Stimulated activated CD8-positive, alpha-beta memory T cell treated with anti-CD3 and anti-CD28 coated beads, Interleukin-7, amount 100 ng/mL, for 1 hour (primary cell): ENCODE results near the gene RER1.

ENCODE experiments used
- DNase-seq, 2 donors: peaks; one replicate each; pipeline ENCODE4 v3.0.0-alpha.2; 2020; ENCODE audit warnings: low read depth in 2 of 2

Gene RER1

DNA sequence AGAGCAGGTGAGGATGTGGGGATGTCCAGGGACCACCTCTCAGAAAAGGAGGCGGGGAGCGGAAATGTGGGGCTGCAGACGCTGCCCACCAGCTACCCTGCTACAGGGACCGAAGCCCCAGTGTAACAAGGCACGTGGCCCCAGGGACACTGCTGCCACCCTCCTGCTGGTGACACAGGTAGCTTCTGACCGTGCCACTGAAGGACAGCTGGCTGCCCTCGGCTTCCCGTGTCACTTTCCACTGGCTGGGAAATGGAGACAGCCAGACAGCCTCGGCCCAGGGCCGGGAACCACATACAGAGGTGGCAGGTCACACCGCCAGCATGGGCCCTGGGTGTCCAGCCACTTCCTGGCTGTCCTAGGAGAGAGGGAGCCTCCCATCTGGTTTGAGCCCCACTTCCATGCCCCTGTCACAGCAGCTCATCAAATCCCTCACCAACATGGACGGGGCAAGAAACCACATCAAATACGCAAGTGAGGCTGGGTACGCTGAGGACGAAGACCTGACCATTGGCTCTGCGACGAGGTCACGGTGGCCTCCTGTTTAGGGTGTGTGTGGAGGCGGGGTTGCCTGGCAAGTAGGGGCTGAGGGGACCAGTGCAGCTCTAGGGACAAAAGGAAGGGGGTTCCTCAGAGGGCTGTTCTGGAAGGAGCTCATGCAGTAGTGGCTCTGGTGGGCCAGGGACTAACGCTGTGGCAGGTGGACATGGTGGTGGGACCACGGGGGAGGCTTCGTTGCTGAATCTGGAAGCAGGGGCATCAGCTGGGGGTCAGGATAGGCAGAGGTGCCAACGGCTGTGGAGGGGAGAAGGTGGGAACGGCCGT is 15.7 kb downstream of the RER1 start:
- no peak for DNase-seq

DNA sequence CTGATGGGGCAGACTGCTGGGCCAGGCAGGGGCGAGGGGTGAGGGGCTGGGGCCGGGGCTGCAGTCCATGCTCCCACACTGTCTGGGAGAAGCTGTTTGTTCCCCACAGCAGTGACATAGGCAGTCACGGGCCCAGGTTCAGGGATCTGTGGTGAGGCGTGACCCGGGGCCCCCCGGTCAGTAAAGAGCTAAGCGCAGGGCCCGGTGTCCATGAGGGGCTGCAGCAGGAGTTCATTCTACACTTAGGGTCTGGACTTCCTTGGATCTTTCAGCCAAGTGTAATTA is 16.3 kb downstream of the RER1 start:
- DNase-seq, result no peak

DNA sequence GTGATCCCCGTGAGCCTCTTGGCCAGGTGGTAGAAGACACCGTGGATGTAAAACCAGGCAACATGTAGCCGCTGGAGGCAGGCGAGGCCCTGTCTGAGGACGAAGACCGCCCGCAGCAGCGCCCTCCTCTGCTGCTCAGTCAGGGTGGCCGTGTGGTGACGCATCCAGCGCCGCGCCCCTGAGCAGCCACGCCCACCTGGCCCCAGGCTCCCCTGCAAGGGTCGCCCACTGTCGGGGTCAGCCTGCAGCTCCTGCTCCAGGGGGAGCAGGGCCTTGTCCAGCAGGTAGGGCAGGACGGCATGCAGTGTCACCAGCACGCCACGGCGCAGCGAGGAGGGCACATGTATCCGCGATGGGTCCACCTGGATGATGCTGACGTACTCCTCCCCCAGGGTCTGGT is 16.8 kb downstream of the RER1 start:
- no peak for DNase-seq

DNA sequence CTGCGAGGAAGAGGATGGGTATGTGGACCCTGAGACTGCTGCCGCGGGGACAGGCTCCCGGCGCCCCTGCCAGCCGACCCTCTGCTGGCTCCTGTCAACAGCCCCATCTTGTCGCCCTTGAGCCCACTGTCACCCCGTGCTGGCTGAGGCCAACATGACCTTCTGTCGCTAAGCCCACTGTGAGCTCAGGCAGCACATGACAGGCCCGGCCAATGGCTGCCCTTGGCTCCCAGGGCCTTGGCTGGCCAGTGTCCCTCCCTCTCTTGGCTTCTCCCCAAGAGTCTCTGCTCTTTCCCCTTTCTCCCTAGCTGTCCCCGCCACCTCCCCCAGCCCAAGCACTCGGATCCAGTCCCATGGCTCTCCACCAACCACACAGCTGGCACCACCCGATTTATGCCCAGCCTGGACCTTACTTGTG is 17.2 kb downstream of the RER1 start:
- DNase-seq, result no peak

DNA sequence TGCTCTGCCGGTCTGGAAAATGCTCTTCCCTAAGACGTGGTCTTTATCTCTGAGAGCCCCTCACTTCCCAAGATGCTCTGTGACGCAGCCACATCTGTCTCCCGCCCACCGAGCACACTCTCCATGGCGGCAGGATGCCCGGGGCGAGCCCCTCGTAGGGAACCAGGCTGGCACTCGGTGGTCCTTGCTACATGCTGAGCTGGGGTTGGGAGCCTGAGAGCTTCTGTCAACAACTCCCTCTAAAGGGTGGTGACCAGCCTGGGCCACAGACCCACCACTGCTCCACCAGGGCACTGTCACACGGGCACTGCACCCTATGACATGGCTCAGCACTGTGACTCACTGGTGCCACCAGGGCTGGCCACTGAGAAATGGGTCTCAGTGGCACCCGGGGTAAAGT is 18.1 kb downstream of the RER1 start:
- no peak for DNase-seq

DNA sequence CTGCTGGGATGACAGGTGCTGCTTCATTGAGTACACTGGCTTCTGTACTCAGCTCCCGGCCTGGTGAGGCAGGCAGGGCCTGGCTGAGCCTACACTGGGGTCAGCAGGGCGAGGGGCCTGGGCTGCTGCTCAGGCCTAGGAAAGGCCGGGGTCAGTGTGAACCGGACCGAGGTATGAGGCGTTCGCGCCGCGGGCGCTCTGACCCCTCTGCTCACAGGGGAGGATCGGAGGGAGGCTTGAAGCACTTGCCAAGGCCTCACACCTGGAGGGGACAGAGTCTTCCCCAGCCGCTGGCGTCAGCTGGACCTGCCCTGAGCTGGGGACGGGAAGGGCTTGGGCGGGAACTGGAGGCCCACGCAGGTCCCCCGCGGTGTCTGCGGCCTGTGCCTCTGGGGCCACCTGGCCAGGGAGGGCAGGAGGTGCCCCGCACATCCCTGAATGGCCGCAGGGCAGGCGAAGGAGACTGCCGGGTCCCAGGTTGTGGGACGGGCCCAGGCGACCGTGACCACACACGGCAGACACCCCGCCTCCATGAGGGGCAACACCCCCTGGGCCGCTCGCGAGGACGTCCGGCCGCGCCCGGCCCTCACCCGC is 20.3 kb downstream of the RER1 start:
- no peak for DNase-seq

DNA sequence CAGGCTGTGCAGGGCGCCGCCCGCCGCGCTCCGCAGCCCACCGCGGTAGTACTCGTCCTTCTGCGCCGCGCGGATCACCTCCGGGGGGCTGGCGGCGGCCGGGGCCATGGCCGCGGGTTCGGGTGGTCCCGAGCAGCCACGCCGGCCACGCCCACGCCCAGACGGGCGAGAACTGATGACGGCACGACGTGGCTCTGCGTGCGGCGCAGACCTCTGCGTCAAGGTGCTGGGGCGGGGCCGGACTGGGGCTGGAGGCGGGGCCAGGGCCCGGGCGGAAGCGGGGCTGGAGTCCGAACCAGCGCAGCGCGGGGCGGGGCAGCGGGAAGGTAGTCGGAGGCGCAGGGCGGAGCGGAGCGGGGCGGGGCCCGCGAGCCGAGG is 20.7 kb downstream of the RER1 start, which contains the start of gene PEX10:
TSS of gene PEX10 (minus strand) at position 170 of the 378 bp plus-strand sequence. CDS start at position 108, 62 bp downstream.
- DNase-seq, result peak; percentile 99

DNA sequence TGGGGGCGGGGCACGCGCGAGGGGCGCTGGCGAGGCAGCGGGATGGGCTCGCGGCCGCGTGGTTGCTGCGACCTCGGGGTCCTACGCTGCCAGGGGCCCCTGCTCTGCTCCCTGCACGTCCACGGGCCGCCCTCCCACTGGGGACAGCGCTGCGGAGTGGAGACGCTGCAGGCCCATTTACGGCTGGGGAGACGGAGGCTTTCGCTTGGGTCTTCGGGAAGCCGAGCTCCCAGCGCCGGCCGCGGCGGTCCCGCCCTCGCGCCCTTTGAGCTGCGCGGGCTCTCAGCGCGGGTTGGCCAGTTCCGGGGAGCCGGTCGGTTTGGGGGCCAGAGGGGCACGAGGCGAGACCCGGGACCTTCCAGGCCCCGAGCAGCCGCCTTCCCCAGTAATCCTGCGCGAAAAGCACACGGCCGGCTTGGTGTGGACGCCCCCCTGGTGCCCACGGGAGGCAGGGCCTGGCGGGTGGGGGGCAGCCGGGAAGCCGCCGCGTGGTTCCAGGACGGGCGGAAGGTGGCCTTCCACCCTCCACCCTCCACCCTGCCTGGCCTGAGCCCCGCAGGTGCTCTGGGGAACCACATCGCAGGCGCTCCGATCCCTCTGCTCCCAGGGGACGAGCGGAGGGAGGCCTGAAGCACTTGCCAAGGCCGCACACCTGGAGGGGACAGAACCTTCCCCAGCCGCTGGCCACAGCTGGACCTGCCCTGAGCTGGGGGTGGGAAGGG is 21.3 kb downstream of the RER1 start:
- DNase-seq, result no peak

DNA sequence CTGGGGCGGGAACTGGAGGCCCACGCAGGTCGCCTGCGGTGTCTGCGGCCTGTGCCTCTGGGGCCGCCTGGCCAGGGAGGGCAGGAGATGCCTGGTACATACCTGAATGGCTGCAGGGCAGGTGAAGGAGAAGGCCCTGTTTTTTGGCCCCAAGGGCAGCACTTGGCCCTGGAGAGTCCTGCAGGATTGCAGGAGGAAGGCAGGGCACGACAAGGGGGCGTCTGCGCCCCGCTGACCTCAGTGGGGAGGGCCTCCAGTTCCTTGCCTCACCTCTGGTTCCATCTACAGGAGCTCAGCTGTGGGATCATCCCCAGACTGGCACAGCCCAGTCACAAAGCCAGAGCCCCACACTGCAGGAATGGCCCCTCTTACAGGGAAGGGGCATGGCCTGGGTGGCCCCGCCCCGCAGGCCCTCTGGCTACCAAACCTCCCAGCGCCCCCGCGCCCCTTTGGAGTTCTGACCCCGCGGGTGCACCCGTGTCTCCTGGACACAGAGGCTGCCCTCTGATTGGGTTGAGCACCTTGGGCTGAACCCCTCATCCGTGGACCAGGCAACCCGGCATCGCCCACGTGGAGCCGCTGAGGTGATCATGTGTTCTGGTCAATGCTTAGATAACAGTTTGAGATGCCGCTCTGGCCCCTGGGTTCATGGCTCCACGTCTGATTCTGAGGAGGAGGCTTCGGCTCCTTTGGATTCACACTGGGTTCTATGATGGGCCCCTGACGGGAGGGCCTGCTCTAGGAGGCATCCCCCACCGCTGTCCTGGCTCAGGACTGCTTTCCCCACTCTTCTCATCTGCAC is 22.1 kb downstream of the RER1 start:
- no peak for DNase-seq

DNA sequence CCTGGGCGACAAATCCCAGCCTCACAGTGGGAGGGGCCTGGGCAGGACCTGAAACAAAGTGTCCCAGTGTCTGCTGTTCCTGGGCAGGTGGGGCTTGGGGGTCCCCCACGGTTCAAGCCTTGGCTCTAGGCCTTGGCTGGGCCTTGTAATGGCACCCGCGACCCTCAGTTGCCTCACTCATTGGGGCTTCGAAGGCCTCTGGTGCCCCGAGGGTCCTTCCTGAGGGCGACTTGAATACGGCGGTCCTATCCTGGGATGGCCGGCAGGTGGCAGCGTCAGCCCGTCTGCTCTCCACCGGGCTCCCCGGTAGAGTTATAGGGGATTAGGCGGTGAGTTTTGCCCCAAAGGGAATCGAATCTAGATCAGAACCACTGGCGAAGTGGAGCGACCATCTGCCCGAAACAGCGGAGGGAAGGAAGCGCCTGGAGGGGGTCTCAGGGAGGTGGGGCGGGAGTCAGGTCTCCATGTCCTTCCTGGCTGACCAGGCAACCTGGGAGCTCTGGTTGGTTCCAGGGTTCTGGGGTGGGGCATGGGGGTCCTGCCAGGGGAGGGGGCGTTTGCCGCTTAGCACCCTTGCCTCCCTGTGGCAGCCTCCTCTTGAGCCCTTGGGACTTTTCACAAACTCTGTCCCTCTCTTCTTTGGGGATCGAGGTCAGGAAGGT is 22.8 kb downstream of the RER1 start:
- DNase-seq, result peak; percentile 66 to 69

DNA sequence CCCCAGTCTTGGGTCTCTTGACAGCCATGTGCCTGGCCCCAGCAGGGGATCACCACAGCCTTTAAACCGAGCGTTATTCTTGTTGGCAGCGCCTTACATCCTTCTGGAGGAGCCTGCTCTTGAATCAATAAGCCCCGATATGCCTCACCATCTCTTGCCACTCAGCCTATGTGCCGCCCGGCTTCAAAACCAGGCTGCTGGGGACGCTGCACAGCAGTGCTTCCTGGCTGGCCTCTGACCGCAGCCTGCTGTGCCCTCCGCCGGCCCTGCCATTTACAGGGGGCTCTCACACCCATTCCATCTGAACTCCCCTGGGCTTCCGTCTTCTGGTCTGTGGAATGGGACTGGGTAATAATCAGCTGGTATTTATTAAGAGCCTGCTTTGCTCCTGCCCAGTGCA is 23.7 kb downstream of the RER1 start:
- no peak for DNase-seq

DNA sequence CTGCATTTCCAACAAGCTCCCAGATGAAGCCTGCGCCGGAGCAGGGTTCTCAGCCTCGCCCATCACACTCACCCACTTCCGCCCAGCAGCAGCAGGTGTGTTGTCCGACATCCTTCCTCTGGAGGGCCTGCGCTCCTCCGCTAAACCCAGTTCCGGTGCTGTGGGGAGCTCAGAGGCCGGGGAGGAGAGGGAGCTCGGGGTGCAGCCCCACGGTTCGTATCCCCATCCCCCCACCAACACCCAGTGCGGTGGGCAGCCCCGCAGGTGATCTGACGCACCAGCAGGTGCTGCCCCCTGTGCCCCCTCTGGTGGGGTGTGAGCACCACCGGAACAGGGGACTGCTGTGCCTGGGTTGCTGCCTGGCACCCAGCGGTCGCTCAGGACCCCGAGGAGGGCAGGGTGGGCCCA is 24.2 kb downstream of the RER1 start:
- DNase-seq, result no peak

DNA sequence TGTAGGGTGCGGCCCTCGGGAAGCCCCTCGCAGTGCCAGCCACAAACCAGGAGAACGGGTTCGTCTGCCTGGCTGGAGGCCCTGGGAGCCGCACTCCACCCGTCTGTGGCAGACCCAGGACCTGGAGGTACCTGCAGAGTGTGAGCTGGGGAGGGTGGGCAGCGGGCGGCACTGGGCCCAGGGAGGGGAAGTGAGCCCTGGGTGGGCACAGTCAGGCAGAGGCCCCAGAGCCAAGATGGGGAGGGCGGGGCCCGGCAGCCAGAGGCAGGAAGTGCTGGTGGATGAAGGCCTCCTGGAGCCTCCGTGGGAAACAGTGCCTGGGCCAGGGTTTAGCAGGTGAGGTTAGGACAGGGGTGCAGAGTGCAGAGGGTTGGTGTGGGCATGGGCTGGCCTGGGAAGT is 24.8 kb downstream of the RER1 start:
- DNase-seq, result no peak

DNA sequence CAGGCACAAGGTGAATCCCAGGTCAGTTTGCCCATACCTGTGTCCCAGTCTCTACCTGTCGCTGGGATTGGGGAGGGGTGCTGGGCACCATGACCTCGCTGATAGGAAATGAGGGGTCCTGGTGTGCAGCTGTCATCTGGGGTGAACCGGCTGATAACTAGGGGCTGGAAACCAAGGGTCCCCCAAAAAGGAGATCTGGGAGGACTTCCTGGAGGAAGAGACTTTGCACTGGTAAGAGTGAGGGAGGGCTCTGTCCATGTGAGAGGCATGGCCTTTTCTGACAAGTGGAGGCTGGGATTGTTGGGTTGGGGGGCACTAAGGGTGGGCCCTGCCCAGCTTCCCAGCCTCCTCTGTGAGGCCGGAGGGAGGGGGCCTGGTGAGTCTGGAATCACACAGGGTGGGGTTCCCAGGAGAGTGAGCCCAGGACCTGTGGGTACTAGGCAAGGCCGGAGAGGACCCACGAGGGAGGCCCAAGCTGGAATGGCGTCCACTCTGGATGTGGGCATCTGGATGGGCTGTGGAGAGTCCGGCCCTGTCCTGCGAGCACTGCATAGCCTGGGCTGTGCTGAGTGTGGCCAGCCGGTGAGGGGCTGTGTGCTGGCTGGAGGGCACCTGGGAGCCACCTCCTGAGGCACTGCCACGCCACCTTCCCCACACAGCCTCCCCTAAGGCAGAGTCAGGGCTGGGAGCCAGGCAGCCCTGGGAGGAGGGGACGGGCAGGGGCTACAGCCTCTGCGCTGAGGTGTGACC is 25.6 kb downstream of the RER1 start:
- no peak for DNase-seq

DNA sequence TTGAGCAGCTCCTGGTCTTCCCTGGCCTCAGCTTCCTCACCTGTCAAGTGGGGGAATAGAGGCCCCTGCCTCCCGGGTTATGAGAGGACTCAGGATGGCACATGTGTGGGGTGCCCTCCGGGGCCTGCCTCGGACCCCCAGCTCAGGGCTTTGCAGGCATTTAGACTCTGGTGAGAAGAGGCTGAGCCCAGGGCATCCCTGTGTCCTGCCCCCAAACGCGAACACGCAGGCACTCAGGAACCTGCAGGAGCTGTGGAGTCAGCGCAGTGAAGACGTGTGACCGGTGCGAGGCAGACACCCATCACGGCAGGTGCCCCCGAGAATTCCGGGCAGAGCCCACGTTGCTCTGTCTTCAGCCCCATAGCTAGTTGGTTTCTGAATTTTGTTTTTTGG is 26.2 kb downstream of the RER1 start:
- no peak for DNase-seq

DNA sequence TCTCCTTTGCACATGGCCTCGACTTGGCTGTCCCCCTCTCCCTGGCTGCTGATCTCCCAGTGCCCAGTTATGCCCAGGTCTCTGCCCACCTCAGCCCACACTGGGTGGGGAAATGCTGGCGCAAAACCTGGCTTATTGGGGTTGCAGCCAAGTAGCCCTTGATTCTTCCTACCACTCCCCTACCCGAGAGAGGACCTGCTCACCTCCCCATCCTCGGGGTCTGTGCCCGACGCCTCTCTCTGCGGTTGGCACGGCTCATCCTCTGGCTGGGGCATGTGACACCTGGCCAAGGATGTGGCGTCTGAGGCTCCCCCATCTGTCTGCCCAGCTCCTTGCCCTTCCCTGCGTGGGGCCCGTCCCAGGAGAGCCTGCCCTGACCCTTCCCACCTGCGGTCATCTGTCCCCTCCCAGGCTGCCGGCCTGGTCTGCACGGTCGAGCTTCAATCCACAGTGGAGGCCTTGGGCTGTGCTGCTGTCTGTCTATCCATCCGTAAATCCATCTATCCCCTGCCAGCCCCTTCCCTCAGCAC is 27.2 kb downstream of the RER1 start:
- no peak for DNase-seq

DNA sequence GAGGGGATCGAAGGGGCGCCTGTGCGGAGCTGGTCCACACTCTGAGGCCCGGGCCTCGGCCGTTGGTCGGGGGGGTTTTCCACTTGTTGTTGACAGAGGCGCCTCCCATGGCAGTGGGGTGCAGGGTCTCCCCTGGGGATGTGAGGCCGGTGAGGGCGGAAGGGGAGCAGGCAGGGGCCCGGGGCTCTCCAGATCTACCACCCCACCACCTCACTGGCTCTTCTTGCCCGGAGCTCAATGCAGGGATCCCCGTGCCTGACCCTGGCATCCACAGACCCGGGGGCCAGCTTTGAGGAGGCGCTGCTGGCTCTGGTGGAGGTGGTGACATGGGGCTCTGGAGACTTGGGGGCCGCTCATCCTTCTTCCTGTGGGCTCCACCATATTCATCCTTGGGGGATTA is 27.8 kb downstream of the RER1 start:
- DNase-seq, result no peak

DNA sequence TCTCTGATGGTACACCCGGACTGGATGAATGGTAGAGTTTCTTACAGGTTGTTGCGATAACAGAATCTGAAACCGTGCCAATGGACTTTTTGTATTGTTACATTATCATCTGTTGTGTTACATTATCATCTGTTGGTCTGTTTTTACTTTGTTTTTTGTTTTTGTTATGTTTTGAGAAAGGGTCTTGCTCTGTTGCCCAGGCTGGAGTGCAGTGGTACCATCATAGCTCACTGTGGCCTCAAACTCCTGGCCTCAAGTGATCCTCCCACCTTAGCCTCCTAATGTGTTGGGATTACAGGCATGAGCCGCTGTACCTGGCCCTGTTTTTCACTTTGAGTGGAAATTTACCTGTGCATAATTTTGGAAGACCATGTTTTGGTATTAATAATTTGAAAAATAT is 30.9 kb downstream of the RER1 start:
- DNase-seq, result no peak

DNA sequence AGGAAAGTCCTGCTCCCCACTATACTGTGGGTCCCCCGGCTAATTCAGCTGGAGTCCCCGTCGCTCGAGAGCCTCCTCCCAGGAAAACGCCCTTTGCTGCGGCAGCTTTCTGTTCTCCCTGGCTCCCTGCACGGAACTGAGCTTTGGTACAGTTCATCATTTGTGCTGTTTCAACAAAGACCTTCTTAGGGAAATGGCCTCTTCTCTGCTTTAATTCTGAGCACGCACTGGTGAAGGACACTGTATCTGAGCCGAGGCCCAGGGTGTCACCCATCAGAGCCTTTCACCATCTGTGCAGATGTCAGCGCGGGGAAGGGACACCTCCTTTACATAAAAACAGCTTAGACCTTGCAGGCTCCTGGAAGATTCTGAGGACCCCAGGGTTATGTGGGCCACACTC is 34.3 kb downstream of the RER1 start:
- DNase-seq, result no peak

DNA sequence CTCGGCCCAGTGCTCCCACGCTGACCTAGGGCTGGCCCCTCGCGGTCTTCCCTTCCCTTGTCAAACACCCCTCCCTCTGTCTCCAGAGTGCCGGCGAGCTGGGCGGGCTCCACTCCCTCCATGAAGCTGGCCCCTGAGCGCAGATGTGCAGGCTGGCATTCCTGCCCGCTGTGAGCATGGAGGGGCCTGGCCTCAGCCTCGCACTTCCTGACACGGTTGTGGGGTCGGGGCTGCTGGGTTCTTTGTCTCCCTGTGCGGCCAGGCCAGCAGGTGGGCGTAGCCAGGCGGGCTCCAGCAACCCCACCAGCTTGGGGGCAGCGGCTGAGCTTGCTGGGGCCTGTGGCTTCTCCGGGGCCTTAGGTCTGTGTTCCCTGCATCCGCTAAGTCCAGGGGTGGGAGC is 34.9 kb downstream of the RER1 start:
- no peak for DNase-seq

DNA sequence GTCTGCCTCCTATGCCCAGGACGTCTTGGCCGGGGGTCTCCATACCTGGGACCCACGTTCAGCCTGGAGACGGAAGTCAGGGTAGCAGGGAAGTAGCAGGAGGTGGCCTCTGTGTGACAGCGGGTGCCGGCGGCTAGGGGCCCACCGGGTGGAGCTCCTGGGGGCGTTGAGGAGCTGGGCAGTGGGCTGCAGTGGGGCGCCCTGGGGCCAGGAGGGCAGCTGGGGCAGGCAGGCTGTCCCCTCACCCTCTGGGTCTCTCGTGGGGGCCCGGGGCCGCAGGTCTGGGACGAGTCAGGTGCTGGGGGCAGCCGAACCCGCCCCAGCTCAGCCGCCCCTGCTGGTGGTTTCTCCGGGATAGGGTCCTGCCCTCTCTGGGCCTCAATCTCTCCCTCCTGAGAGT is 35.4 kb downstream of the RER1 start:
- no peak for DNase-seq
